Measurements from ENCODE around the gene DDC. TPM values are rescaled to one million over a fixed set of nuclear protein-coding genes. Genes with fewer than 3 reads are reported as not detected.
A peak's percentile ranks its signal among the peaks of the same experiment; 100 is the strongest.

The DDC gene
- total and polyA plus RNA-seq, 7 donors = 0.36 to 77.2 (median 49.9) TPM; not detected in 3

GRCh38 chr7:50497968-50498367 is 67.2 kb downstream of the DDC start:
- no peak for TF ChIP-seq POLR2AphosphoS5 (IDR thresholded peaks at IDR 0.05)
- Histone ChIP-seq H3K27ac (peak overlapping the region in 2 of 4 donors; percentile 14 to 32), H3K36me3 (no peaks in the 10 kb centered on the region), H3K27me3 (no peaks in the 10 kb centered on the region), H3K4me1 (peaks cover 0 to 21% (median 18%) of the 10 kb centered on the region in 4 donors), H3K4me3 (no peak overlapping the region), H3K9me3 (no peaks in the 10 kb centered on the region)
- peak; percentile 76 for DNase-seq
- intact Hi-C loops (cut with DNase I) = no loop called here
- WGBS, 2 donors = 83 to 88% methylated on average over 5 of the region's 5 CpGs

- H3K27ac ChIP-seq = no peak overlapping the region
- TF ChIP-seq CTCF (IDR thresholded peaks at IDR 0.05) (no peak), POLR2AphosphoS5 (IDR thresholded peaks at IDR 0.05) (no peak), POLR2A (IDR thresholded peaks at IDR 0.05) (no peak), EP300 (IDR thresholded peaks at IDR 0.05) (no peak)
- WGBS, 2 donors = 56 to 57% methylated on average over 8 of the region's 8 CpGs
- peaks cover 0 to 13% (median 10%) of the 10 kb centered on the region in 4 donors for H3K4me1 ChIP-seq
- no peaks in the 10 kb centered on the region for H3K36me3 ChIP-seq
- no peaks in the 10 kb centered on the region for H3K9me3 ChIP-seq
- H3K4me3 ChIP-seq = no peak overlapping the region
- intact Hi-C loops (cut with DNase I) = no loop called here
- no peaks in the 10 kb centered on the region for H3K27me3 ChIP-seq
- DNase-seq = no peak
Measured at GRCh38 chr7:50497068-50497642, 68.0 kb downstream of the DDC start.

- H3K4me1 ChIP-seq = peaks cover 0 to 7% (median 4%) of the 10 kb centered on the region in 4 donors
- no peak for DNase-seq
- no peak overlapping the region for H3K4me3 ChIP-seq
- 69 to 78% methylated on average over 6 of the region's 6 CpGs for WGBS, 2 donors
- intact Hi-C loops (cut with DNase I) = no loop called here
- TF ChIP-seq CTCF (IDR thresholded peaks at IDR 0.05) (no peak), POLR2A (IDR thresholded peaks at IDR 0.05) (no peak), EP300 (IDR thresholded peaks at IDR 0.05) (no peak), POLR2AphosphoS5 (IDR thresholded peaks at IDR 0.05) (no peak)
- H3K36me3 ChIP-seq = no peaks in the 10 kb centered on the region
- H3K27me3 ChIP-seq = no peaks in the 10 kb centered on the region
- no peaks in the 10 kb centered on the region for H3K9me3 ChIP-seq
- H3K27ac ChIP-seq = no peak overlapping the region
Measured at GRCh38 chr7:50496569-50496968, 68.6 kb downstream of the DDC start.

- H3K27ac ChIP-seq = no peak overlapping the region
- no peaks in the 10 kb centered on the region for H3K27me3 ChIP-seq
- WGBS, 2 donors = 80 to 81% methylated on average over 3 of the region's 3 CpGs
- H3K4me1 ChIP-seq = no peaks in the 10 kb centered on the region
- no peak for DNase-seq
- H3K4me3 ChIP-seq = no peak overlapping the region
- intact Hi-C loops (cut with DNase I) = no loop called here
- H3K9me3 ChIP-seq = no peaks in the 10 kb centered on the region
- TF ChIP-seq EP300 (IDR thresholded peaks at IDR 0.05) = no peak
- TF ChIP-seq CTCF (IDR thresholded peaks at IDR 0.05) = no peak
- no peak for TF ChIP-seq POLR2AphosphoS5 (IDR thresholded peaks at IDR 0.05)
- no peak for TF ChIP-seq POLR2A (IDR thresholded peaks at IDR 0.05)
- no peaks in the 10 kb centered on the region for H3K36me3 ChIP-seq
Measured at GRCh38 chr7:50495746-50496145, 69.5 kb downstream of the DDC start.

GRCh38 chr7:50492770-50493519 is 72.3 kb downstream of the DDC start:
- H3K9me3 ChIP-seq = no peaks in the 10 kb centered on the region
- TF ChIP-seq EP300 (IDR thresholded peaks at IDR 0.05) (no peak), POLR2A (IDR thresholded peaks at IDR 0.05) (no peak), POLR2AphosphoS5 (IDR thresholded peaks at IDR 0.05) (no peak), CTCF (IDR thresholded peaks at IDR 0.05) (no peak)
- H3K27ac ChIP-seq = no peak overlapping the region
- H3K36me3 ChIP-seq = no peaks in the 10 kb centered on the region
- no peaks in the 10 kb centered on the region for H3K27me3 ChIP-seq
- H3K4me3 ChIP-seq = no peak overlapping the region
- DNase-seq = no peak
- no peaks in the 10 kb centered on the region for H3K4me1 ChIP-seq
- intact Hi-C loops (cut with DNase I) = no loop called here
- WGBS, 2 donors = 95% methylated on average over 30 of the region's 30 CpGs

Data from sigmoid colon (tissue), 7 donors.